Activated CD4-positive, CD25-positive, alpha-beta regulatory T cell treated with anti-CD3 and anti-CD28 coated beads, Interleukin-2, amount 50 U/mL, for 72 hours (primary cell): ENCODE measurements around the gene SDK2.

Source experiments
- DNase-seq: peaks from one replicate; pipeline ENCODE4 v3.0.0; 2021

Gene SDK2

GRCh38 chr17:73356561-73357170, 287.6 kb downstream of the SDK2 start:
- no peak for DNase-seq

DNA sequence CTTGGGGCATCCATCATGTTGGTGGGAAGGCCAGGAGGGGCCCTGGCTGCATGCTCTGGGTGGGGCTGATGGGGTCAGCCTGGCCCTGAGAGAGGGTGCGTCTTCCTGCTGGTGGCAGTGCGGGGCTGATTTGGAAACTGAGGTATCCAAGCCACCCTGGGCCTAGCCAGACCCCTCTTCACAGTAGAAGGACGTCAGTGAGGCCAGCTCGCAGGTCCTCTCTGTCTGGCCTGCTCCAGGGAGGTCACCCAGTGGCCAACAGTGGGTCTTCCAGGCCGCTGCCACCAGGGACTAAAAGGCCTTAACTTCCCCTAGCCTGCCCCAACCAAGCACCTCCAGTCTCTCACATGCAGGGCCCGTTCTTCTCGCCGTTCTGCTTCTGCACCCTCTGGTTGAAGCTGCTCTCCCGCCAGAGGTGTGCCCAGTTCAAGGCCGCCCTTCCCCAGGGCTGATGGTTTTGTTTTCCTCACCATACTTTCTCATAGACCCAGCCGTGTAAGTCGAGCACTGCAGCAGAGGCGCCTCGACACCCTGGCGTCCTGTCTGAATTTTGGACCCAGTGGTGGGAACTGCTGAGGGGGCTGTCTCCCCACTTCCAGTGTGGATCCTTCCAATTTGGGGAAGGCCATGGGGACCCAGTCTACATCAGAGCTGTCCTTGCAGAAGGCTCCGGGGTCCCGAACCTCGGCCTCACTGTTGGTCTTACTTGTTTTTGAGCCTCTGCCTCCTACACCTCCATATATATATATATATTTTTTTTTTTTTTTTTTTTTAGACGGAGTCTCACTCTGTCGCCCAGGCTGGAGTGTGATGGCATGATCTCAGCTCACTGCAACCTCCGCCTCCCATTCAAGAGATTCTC, 289.6 kb downstream of the SDK2 start:
- no peak for DNase-seq

DNA sequence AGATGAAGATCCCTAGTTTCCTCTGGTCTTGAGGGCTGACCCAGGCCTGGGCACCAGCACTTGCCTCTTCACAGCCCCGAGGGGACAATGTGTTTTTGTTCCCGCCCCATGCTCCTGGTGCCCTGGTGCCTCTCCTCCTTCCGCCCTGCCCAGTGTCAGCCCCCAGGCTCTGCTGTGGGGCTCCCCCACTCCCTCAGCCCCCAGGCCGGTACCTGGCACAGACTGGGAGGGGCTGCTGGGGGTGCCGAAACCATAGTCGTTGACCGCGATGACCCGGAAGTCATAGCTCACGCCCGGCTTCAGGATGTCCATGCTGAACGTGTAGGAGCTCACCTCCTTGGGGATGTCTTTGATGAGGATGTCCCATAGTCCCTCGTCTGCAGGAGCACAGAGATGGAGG, 292.0 kb downstream of the SDK2 start:
- DNase-seq, result no peak

GRCh38 chr17:73351764-73352163, 292.5 kb downstream of the SDK2 start:
- no peak for DNase-seq

DNA sequence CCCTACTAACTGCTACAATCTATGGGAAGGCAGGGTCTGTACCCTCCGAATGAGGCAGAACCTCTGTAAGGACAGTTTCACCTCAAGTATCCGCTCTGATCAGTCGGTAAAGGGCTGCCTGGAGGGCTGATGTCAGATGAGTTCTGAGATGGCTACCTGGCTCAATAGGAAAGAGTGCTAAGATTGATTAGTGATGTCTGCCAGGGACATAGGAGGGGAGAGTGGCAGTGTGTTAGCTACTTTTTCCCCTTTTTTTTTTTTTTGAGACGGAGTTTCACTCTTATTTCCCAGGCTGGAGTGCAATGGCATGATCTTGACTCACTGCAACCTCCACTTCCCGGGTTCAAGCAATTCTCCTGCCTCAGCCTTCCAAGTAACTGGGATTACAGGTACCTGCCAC, 293.4 kb downstream of the SDK2 start:
- no peak for DNase-seq

- no peak for DNase-seq
Measured at GRCh38 chr17:73349647-73350046, 294.6 kb downstream of the SDK2 start.

DNA sequence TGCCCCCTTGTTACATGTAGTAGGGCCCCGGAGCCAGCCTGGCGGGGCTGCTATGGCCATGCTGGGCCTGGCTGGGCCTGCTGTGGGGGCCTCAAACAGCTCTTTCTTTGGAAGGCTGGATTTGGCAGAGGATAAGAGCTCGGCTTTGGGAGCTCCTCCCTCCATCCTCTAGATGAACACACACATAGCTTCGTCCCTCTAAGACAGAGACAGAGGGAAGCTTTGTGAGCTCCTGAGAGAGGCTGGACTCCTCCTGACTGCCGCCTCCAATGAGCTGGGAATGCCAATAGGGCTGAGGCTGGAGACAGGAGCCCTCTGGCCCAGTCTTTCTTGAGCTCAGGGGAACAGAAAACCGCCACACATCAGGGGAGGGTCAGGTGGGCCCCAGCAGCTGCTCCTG, 295.1 kb downstream of the SDK2 start:
- no peak for DNase-seq

DNA sequence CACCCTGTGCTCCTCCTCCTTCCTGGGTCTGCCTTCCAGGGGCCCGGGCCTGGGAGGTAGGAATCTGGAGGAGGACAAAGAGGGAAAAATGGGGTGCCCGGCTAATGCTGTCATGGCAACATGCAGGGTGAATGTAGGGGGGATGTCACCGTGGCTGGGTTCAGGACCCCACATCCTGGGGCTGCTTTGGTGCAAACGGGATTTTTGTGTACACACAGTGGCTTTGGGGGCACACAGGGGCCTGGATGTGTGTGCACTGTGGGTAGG, 295.5 kb downstream of the SDK2 start:
- DNase-seq, result no peak

GRCh38 chr17:73348018-73348828, 296.0 kb downstream of the SDK2 start:
- no peak for DNase-seq

DNA sequence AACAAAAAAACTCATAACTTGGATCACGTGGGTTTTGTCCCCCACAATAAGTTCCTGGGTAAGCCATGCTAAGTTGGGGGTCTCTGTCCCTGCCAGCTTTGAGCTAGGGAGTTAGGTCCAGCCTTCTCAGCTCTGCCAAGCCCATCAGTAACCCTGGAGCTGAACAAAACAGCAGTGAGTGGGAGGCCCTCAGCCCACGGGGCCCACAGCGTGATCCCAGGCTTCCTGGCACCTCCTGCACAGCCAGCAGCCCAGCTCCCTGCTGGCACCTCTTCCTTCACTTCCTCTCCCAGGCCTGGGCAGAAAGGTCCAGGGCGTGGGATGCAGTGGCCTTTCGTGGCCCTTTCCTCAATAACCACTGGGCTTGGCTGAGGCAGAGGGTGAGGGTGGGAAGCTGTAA, 296.9 kb downstream of the SDK2 start:
- DNase-seq, result no peak

DNA sequence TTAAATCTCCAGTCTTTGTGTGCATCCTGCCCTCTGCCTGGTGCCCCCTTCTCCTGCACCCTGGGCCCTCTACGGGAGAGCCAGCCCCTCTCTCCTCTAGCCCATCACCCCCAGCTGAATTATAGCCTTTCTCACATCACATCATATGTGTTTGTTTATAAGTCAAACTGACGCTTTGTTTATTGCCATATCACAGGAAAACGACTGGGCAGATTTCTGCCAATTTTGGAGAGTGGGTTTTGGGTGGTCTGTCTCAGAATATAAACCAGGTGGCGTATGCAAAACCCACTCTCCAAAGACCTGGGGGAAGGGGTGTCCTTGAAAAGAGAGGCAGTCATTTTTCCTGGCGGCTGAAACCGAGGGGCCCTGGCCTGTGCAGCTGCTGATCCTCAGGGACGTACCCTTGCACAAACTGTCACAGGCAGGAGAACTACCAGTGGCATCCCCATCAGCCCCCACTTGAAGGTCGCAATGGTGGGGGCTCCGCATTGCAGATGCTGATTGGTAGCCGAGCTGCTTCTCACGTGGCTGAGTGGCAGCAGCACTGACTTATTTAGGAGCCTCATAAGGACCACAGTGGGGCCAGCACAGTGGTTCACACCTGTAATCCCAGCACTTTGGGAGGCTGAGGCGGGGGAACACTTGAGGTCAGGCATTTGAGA, 297.6 kb downstream of the SDK2 start:
- DNase-seq, result no peak

- no peak for DNase-seq
Measured at GRCh38 chr17:73343739-73344454, 300.3 kb downstream of the SDK2 start.

- DNase-seq, result no peak
Measured at GRCh38 chr17:73343168-73343634, 301.0 kb downstream of the SDK2 start.

- DNase-seq, result no peak
Measured at GRCh38 chr17:73342541-73343167, 301.6 kb downstream of the SDK2 start.

GRCh38 chr17:73342050-73342522, 302.2 kb downstream of the SDK2 start:
- no peak for DNase-seq

- DNase-seq, result no peak
Measured at GRCh38 chr17:73341350-73342049, 302.7 kb downstream of the SDK2 start.

DNA sequence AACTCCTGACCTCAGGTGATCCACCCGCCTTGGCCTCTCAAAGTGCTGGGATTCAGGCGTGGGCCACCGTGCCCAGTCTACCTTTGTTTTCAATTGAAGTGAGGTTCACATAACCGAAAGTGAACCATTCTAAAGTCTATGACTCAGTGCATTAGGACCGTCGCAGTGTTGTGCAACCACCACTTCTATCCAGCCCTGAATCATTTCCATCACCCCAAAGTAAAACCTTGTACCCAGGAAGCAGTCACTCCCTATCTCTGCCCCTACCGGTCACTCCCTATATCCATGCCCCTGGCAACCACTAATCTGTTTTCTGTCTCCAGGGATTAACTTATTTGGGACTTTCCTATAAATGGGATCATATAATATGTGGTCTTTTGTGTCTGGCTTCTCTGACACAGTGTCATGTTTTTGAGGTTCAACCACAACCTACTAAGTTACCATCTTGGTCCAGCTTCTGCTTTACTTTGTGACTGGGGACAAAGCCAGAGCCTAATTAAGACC, 304.1 kb downstream of the SDK2 start:
- DNase-seq, result no peak

DNA sequence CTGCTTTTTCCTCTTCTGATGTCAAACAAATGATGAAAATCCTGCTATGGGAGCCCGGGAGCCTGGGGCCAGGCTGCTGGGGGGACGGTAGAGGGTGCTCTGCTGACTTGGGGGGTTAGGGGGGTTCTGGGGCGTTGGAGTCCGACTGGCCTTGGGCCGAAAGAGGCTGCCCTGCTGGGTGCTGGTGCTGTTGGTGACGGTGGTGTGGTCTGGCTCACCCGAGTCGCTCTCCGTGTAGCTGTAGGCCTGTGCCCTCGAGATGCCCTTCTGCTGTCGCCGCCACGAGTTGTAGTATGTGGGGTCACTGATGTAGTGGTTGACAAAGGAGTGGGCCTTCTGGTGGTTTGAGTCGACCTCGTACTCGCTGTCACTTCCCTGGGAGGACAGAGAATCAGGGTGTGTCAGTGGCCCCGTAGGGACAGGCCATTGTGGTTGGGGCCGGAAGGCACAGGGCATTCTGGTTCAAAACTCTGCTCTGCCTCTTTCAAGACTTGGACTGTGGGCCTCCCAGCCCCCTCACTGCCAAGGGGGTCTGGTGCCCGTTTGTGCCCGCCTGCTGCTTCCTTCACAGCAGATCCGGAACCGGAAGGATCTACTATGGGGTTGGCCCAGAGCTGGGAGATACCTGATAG, 305.6 kb downstream of the SDK2 start:
- DNase-seq, result no peak

DNA sequence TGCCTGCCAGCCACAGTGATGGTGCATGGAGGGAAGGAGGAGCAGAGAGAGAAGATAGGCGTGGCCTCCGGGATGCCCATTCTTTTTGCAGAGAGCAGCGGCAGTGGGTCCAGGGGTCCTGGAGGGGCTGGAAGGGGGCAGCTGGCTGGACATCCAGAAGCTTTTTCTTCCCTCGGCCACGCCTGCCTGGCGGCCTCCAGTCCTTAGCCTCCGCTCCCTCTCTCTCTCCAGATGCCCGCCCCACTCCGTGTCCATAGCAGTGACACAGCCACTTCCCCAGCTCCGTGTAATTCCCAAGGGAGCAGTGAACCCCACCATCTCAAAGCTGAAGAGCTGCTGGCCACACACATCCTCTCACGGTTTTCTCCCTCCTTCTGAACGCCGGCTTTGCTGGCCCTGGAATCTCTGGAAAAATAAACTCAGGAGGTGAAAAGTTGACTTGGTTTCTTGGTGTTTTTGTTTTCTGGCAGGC, 306.2 kb downstream of the SDK2 start:
- DNase-seq, result no peak

GRCh38 chr17:73337330-73337710, 306.9 kb downstream of the SDK2 start:
- DNase-seq, result no peak
